AG10803 (cell line): ENCODE measurements around the gene PAQR8.
A peak's percentile ranks its signal among the peaks of the same experiment; 100 is the strongest.

Experiments used
- DNase-seq: peaks from one replicate; pipeline ENCODE4 v3.0.0; 2010; ENCODE audit warnings: low read depth
- H3K4me3 ChIP-seq: 2 replicates; pipeline ENCODE4 v1.5.1; 2011; ENCODE audit warnings: mild to moderate bottlenecking, low read length, control low read depth
- TF ChIP-seq, protein P1 (sequence below): conservative IDR thresholded peaks from 2 replicates; pipeline ENCODE4 v1.5.1; 2011; ENCODE audit warnings: mild to moderate bottlenecking, low read length, control low read depth, inconsistent platforms

The PAQR8 gene

DNA sequence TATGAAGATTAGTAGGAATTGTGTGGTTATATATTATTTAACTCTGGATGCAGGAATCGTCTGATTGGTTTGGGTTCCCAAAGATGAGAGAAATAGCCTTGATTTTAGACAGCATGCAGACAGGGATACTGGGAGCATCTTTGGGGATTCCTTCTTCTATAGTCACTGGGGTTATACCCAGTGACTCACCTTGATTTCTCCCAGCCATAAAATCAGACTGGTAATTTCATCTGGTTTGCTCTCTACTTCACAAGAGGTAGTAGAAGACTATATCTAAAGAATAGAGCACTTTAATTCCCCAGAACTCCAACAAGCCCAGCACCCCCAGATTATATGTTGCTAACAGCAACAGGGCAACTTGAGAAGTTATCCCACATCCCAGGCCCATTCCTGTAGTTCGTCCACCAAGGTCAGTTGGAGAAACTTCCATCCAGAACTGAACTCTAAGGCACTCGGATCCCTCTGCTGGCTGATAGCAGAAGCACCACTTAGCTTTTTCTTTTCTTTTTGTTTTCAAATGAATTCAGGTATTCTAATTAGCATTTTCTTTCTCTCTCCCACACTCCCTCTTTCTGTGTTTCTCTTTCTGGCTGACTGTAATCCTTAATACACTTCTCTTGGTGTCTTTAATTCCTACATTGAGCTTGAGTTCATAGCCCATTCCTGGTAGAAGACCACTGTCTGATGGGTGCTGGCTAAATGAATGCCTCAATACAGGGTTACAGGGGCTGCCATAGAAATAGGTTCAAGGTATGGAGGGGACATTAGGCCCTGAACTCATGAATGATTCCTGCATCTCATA, 37.8 kb downstream of the PAQR8 start:
- TF ChIP-seq, protein P1, sequence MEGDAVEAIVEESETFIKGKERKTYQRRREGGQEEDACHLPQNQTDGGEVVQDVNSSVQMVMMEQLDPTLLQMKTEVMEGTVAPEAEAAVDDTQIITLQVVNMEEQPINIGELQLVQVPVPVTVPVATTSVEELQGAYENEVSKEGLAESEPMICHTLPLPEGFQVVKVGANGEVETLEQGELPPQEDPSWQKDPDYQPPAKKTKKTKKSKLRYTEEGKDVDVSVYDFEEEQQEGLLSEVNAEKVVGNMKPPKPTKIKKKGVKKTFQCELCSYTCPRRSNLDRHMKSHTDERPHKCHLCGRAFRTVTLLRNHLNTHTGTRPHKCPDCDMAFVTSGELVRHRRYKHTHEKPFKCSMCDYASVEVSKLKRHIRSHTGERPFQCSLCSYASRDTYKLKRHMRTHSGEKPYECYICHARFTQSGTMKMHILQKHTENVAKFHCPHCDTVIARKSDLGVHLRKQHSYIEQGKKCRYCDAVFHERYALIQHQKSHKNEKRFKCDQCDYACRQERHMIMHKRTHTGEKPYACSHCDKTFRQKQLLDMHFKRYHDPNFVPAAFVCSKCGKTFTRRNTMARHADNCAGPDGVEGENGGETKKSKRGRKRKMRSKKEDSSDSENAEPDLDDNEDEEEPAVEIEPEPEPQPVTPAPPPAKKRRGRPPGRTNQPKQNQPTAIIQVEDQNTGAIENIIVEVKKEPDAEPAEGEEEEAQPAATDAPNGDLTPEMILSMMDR: peak; percentile 95
- H3K4me3 ChIP-seq: no peak overlapping the region
- DNase-seq: peak; percentile 68

DNA sequence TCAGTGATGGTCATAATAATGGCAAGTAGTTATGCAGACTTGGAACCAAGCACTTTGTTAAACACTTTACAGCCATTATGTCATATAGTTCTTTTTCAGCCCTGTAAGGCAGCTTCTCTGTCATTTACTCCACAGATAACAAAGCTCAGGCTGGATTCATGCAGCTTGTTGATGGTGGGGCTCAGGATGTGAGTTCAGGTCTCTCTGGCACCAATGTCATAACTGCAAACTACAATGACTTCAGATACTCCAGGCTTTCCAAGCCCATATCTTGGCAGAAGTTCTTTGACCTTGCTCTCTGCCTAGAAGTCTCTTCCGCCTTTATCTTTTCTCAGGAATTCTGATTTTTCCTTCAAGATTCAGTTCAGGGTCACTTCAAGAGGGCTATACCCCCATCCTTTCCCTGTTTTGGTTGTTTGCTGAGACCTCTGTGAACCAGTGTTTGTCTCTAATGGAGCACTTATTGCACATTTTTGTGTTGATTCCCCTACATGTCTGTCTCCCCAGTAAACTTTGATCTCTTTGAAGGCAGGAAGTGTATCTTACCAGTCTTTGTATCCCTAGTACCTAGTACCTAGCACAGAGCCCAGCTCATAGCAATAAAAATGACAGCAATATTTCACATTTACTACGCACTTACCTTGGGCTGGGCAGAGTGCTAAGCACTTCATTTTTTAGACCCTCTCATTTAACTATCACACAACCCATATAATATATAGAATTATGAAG, 38.5 kb downstream of the PAQR8 start:
- H3K4me3 ChIP-seq: no peak overlapping the region
- TF ChIP-seq, protein P1: no peak
- no peak for DNase-seq

DNA sequence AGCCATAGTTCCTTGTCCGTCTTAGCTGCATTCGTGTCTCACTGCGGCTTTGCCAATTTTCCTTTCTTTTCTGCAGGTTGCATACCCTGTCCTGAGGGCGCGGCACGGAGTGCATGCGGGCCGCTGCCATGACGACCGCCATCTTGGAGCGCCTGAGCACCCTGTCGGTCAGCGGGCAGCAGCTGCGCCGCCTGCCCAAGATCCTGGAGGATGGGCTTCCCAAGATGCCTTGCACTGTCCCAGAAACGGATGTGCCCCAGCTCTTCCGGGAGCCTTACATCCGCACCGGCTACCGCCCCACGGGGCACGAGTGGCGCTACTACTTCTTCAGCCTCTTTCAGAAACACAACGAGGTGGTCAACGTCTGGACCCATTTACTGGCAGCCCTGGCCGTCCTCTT, 41.1 kb downstream of the PAQR8 start:
- TF ChIP-seq, protein P1: no peak
- no peak overlapping the region for H3K4me3 ChIP-seq
- DNase-seq: no peak

DNA sequence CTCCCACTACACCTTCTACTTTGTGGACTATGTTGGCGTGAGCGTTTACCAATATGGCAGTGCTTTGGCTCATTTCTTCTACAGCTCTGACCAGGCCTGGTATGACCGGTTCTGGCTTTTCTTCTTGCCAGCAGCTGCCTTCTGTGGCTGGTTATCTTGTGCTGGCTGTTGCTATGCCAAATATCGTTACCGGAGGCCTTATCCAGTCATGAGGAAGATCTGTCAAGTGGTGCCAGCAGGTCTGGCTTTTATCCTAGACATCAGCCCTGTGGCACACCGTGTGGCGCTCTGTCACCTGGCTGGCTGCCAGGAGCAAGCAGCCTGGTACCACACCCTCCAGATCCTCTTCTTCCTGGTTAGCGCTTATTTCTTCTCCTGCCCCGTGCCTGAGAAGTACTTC, 41.7 kb downstream of the PAQR8 start:
- no peak overlapping the region for H3K4me3 ChIP-seq
- TF ChIP-seq, protein P1: no peak
- DNase-seq: no peak

DNA sequence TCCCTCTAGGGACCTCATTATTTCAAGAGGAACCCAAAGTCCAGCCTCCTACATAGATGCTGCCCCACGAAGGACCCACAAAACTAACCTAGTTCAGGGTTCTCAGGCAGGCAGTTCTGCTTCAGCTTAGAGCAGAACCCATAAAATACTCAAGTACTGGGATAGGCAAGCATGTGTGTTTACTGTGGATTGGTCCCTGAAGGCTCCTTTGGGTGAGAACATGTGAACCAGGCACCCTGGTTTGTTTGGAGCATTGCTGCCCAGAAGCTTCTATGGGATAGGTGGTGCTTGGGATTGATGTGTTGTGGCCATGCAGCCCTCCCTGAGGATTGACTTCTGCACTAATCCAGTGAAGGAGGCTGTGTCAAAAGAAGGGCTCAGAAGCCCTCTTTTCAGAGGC, 43.3 kb downstream of the PAQR8 start:
- no peak for DNase-seq
- TF ChIP-seq, protein P1: no peak
- no peak overlapping the region for H3K4me3 ChIP-seq

DNA sequence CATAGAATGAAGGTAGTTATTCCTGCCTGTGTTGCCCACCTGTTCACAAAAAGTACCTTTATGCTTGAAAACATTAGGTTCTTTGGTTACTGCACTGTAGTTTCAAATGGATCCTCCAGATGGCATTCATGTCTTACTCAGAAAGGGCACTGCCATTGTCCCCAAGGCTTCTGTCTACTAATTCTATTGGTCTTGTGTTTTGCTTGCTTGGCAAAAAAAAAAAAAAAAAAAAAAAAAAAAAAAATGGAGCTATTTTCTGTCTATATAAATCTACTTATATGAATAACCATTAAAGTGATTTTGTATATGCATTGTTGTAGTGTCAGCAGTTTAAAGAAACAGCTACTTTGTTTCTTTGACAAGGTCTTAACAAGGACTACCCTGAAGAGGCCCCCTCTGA, 45.5 kb downstream of the PAQR8 start:
- DNase-seq: peak; percentile 63
- no peak overlapping the region for H3K4me3 ChIP-seq
- TF ChIP-seq, protein P1: peak; percentile 74

DNA sequence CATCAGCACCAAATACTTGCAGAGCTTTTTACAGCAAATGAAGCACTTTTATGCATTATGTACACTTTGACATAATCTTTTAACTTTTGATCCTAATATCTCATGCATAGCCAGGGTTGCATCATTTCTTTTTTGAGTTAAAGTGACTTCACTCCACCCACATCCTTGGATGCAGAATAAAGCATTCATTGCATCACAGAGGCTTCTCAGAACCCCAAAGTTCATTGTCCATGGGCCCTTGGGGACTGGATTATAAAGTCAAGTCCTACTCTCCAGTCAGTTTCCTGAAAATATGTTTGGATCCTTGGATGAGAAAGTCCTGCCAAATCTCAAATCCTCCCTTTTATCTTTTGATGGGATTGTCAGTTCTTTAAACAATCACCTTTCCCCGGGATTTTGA, 47.5 kb downstream of the PAQR8 start:
- H3K4me3 ChIP-seq: no peak overlapping the region
- TF ChIP-seq, protein P1: no peak
- DNase-seq: peak; percentile 32
